ENCODE data around the gene TMEM63A.

Gene TMEM63A

GRCh38 chr1:225877580-225877979, 4.6 kb downstream of the TMEM63A start:
- peak; percentile 57 for TF ChIP-seq CTCF (IDR thresholded peaks at IDR 0.05; ENCODE audit: low read depth, low read length)
- no peak overlapping the region for H3K4me3 ChIP-seq (ENCODE audit: low read depth, low read length)

GRCh38 chr1:225876900-225877510, 5.2 kb downstream of the TMEM63A start:
- TF ChIP-seq CTCF (IDR thresholded peaks at IDR 0.05; ENCODE audit: low read depth, low read length): no peak
- no peak overlapping the region for H3K4me3 ChIP-seq (ENCODE audit: low read depth, low read length)

GRCh38 chr1:225875044-225875815, 7.0 kb downstream of the TMEM63A start:
- no peak for TF ChIP-seq CTCF (IDR thresholded peaks at IDR 0.05; ENCODE audit: low read depth, low read length)
- H3K4me3 ChIP-seq (ENCODE audit: low read depth, low read length): no peak overlapping the region

- TF ChIP-seq CTCF (IDR thresholded peaks at IDR 0.05; ENCODE audit: low read depth, low read length): no peak
- no peak overlapping the region for H3K4me3 ChIP-seq (ENCODE audit: low read depth, low read length)
These were observed 7.7 kb downstream of the TMEM63A start for GRCh38 chr1:225874431-225874830.

GRCh38 chr1:225873281-225873850, 8.8 kb downstream of the TMEM63A start:
- no peak overlapping the region for H3K4me3 ChIP-seq (ENCODE audit: low read depth, low read length)
- TF ChIP-seq CTCF (IDR thresholded peaks at IDR 0.05; ENCODE audit: low read depth, low read length): no peak

- H3K4me3 ChIP-seq (ENCODE audit: low read depth, low read length): no peak overlapping the region
- no peak for TF ChIP-seq CTCF (IDR thresholded peaks at IDR 0.05; ENCODE audit: low read depth, low read length)
These were observed 10.1 kb downstream of the TMEM63A start for GRCh38 chr1:225872075-225872430.
